ENCODE results near the gene SYNPO.

DNA sequence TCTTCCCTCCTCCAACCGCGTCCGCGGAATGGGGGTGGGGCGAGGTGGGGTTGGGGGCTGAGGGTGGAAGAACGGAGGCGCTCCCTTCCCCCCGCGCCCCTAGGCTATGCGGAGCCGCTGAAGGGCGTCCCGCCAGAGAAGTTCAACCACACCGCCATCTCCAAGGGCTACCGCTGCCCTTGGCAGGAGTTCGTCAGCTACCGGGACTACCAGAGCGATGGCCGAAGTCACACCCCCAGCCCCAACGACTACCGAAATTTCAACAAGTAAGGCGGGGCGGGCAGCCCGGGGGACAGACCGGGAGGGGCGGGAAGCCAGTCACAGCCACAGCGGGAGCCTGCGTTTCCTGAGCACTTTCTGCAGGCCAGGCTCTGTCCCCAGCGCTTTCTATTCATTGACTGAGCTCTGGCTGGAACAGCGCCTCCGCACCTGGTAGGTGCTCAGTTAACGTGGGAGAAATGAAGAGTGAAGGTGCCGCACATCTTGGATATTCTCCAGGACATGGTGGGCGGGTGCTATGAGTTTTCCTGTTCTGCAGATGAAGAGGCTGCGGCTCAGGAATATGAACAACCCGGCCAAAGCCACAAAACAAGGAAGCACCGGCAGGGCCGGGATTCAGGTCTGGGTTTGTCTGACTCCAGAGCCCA, 31.9 kb downstream of the SYNPO start:
- TF ChIP-seq EZH2phosphoT487 (IDR thresholded peaks at IDR 0.05; ENCODE audit: low read depth, severe bottlenecking, unreplicated experiment) (no peak), CTCF (IDR thresholded peaks at IDR 0.05; ENCODE audit: poor library complexity) (no peak)

Measured in hepatocyte (in vitro differentiated cells).